Spleen (tissue), 7 donors: Measurements from ENCODE around the gene MIDN.

Experiments
- POLR2A ChIP-seq, 3 donors: fragments of 450-650 bp; IDR thresholded peaks; one replicate each; pipeline ENCODE4 v1.5.1; 2017; ENCODE audit warnings: antibody characterized with exemption in 3 of 3, mild to moderate bottlenecking in 1 of 3
- POLR2AphosphoS5 ChIP-seq, 3 donors: sonication (generic); formaldehyde crosslinking; IDR thresholded peaks; one replicate each; pipeline ENCODE4 v1.5.1; 2017; ENCODE audit warnings: antibody characterized with exemption in 3 of 3
- TF ChIP-seq, protein P1 (sequence below), 11 experiments: fragments of 200-600 bp in 7 of 11; fragments of 450-650 bp in 4 of 11; sonication (generic) in 4 of 11; IDR thresholded peaks in 8 of 11; conservative IDR thresholded peaks in 3 of 11; 1 replicate in 7 of 11; 2 replicates in 4 of 11; pipeline versions ENCODE4 v1.4.0 to v1.8.0; 2016 to 2021; ENCODE audit warnings: antibody characterized with exemption in 11 of 11, inconsistent platforms in 4 of 11, mild to moderate bottlenecking in 1 of 11
- donor health status: DM: no; HTN: no; CAD: no; lungs with moderate emphysema.
- donor health status: DM: no; HTN: no; CAD: no.
- donor health status: DM: no; HTN: no; CAD: no.

DNA sequence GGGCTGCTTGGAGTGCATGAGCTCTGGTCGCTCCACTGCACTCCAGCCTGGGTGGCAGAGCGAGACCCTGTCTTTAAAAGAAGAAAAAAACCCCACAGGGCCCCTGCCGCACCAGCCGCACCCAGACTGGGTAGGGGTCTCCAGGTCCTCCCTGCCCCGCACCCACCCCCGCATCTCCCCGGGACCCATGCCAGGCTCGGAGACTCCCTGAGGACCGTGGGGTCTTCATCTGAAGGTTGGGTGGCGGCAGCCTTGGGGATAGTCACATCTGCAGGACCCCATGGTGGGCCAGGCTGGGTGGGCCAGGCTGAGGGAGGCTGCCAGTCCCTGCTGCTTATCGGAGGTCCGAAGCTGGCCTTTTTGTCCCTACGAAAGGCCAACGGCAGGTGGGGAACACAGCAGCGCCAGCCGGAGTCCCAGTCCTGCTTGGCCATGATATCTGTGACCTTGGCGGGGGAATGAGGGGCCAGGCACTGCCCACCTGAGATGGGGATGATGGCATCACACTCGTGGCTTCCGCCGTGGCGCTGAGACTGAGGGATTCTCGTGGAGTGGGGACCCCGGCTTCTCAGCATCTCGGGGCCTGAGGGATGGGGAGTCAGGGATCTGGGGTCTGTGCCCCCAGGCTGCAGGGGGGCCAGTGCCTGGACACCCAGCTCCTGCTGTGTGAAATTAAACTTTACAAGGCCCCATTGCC lies 48.3 kb downstream of the MIDN start:
- TF ChIP-seq, protein P1, sequence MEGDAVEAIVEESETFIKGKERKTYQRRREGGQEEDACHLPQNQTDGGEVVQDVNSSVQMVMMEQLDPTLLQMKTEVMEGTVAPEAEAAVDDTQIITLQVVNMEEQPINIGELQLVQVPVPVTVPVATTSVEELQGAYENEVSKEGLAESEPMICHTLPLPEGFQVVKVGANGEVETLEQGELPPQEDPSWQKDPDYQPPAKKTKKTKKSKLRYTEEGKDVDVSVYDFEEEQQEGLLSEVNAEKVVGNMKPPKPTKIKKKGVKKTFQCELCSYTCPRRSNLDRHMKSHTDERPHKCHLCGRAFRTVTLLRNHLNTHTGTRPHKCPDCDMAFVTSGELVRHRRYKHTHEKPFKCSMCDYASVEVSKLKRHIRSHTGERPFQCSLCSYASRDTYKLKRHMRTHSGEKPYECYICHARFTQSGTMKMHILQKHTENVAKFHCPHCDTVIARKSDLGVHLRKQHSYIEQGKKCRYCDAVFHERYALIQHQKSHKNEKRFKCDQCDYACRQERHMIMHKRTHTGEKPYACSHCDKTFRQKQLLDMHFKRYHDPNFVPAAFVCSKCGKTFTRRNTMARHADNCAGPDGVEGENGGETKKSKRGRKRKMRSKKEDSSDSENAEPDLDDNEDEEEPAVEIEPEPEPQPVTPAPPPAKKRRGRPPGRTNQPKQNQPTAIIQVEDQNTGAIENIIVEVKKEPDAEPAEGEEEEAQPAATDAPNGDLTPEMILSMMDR (IDR thresholded peaks at IDR 0.05 in 8 of 11, conservative IDR thresholded peaks at IDR 0.05 in 3 of 11): no peak
- TF ChIP-seq POLR2A (IDR thresholded peaks at IDR 0.05) (no peak), POLR2AphosphoS5 (IDR thresholded peaks at IDR 0.05) (no peak)
